GM12801 (cell line): Measurements from ENCODE around the gene SPTBN5.

Experiments used
- TF ChIP-seq, protein P1 (sequence below): IDR thresholded peaks from one replicate; pipeline ENCODE4 v1.5.1; 2011; ENCODE audit warnings: control low read depth; ENCODE audit not compliant: insufficient read length; ENCODE audit errors: extremely low read depth

Gene SPTBN5

DNA sequence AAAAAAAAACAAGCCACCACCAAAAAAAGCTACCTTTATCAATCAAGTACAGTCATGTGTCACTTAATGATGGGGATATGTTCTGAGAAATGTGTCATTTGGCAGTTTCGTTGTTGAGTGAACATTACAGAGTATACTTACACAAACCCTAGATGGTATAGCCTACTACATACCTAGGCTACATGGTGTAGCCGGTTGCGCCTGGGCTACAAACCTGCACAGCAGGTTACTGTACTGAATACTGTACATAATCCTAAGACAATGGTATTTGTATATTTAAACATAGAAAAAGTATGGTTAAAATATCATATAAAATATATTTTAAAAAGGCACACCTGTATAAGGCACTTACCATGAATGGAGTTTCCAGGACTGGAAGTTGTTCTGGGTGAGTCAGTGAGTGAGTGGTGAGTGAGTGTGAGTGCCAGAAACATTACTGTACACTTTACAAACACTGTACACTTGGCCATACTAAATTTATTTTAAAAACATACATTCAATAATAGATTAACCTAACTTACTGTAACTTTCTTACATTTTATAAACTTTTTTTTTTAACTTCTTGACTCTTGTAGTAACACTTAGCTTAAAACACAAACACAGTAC lies 91.9 kb downstream of the SPTBN5 start:
- TF ChIP-seq, protein P1, sequence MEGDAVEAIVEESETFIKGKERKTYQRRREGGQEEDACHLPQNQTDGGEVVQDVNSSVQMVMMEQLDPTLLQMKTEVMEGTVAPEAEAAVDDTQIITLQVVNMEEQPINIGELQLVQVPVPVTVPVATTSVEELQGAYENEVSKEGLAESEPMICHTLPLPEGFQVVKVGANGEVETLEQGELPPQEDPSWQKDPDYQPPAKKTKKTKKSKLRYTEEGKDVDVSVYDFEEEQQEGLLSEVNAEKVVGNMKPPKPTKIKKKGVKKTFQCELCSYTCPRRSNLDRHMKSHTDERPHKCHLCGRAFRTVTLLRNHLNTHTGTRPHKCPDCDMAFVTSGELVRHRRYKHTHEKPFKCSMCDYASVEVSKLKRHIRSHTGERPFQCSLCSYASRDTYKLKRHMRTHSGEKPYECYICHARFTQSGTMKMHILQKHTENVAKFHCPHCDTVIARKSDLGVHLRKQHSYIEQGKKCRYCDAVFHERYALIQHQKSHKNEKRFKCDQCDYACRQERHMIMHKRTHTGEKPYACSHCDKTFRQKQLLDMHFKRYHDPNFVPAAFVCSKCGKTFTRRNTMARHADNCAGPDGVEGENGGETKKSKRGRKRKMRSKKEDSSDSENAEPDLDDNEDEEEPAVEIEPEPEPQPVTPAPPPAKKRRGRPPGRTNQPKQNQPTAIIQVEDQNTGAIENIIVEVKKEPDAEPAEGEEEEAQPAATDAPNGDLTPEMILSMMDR, result no peak

- TF ChIP-seq, protein P1, result no peak
These were observed 92.7 kb downstream of the SPTBN5 start for GRCh38 chr15:41801185-41801584.

DNA sequence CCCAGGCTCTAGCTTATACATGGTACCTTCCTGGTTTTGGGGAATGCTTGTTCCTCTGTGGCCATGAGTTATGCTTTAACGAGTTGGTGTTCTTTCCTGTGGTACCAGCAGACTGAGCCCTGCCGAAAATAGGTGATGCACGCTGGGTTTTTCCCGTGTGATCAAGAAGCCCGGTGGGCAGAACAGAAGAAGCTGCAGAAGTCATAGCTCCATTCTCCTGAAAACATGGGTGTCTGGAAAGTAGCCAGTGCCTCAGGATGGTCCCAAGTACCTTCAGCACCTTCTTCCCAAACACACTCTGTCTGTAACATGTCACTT lies 94.4 kb downstream of the SPTBN5 start:
- TF ChIP-seq, protein P1, result no peak

GRCh38 chr15:41798607-41799487 lies 95.0 kb downstream of the SPTBN5 start:
- TF ChIP-seq, protein P1, result no peak
